ENCODE measurements around the gene IFIT1B.

Gene IFIT1B

DNA sequence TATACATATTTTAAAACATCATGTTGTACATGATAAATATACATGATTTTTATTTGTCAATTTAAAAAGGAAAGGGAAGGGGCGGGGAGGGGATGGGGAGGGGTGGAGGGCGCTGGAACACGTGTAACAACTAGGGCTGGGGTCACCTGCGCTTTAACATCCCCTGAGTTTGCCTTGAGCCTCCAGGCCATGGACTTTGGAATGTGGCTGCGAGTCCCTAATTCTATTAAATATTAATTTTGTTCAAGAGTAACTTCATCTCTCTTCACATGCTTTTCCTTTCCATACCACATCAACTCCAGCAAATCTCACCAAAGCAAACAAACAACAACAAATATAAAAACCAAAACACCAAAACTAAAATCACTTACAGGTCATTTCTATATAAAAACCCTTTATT lies 47.1 kb downstream of the IFIT1B start:
- no peaks in the 10 kb centered on the region for H3K27me3 Mint-ChIP-seq
- intact Hi-C loops (cut with micrococcal nuclease) = loop anchor here (5.0 to 10.0 kb wide), 3 partner anchors 168 to 1430 kb away; partner anchors contain the start of genes HTR7 and KIF20B
- no peaks in the 10 kb centered on the region for H3K9me3 Mint-ChIP-seq
- no peak overlapping the region for H3K27ac Mint-ChIP-seq
- no peaks in the 10 kb centered on the region for H3K4me1 Mint-ChIP-seq (ENCODE audit: low read depth)
- no peak overlapping the region for H3K4me3 Mint-ChIP-seq
- peaks cover 6% of the 10 kb centered on the region for H3K36me3 Mint-ChIP-seq (ENCODE audit: low read depth)

DNA sequence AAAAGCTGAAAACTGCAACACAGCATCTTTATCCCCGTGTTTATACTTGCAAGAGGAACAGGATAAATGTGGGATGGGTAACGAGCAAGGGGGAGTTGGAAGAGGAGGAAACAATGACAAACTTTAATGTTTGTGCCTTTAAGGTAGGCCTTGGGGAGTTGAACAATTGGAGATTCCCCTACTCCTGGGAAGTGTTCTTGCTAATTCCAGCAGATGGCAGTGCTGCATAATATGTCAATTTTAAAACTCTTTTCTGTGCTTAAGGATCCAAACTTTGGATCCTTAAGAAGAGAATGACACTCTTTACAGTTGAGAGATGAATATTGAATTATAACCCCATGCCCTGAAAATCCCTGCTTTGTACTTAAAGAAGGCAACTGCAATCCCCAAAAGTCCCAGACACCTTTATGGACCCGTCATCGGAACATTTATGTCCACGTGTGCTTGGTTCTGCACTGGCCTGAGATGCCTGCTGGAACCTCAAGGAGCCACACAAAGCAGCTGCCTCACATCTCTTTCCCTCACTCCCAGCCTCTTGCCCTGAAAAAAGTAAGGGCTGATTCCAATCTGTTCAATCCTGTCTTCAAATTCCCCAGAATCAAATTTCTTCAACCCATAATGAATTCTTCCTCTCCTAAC lies 48.5 kb downstream of the IFIT1B start:
- Mint-ChIP-seq H3K27me3 (no peaks in the 10 kb centered on the region), H3K9me3 (no peaks in the 10 kb centered on the region), H3K36me3 (ENCODE audit: low read depth) (no peaks in the 10 kb centered on the region), H3K4me3 (no peak overlapping the region), H3K4me1 (ENCODE audit: low read depth) (no peaks in the 10 kb centered on the region), H3K27ac (no peak overlapping the region)
- intact Hi-C loops (cut with micrococcal nuclease) = loop anchor here (1.0 to 10.0 kb wide), 3 partner anchors 138 to 1428 kb away; partner anchors contain the start of genes HTR7 and KIF20B

DNA sequence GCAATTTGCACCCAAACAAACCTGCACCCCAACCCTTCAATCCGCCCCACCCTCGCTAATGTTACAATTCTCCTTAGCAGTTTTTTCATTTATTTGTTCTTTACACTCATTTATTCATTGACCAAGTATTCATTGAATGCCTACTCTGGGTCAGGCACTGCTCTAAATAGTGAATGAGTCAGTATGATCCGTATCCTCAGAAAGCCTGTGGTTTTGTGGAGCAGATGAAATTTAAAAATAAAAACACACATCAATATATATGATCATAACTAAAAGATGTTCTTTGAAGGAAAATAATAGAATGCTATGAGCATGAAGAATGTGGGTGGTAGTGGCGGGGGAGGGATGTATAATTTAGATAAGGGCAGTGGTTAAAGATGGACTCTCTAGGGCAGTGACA lies 49.8 kb downstream of the IFIT1B start:
- Mint-ChIP-seq H3K36me3 (ENCODE audit: low read depth) (no peaks in the 10 kb centered on the region), H3K27ac (no peak overlapping the region), H3K4me1 (ENCODE audit: low read depth) (no peaks in the 10 kb centered on the region), H3K27me3 (no peaks in the 10 kb centered on the region), H3K9me3 (no peaks in the 10 kb centered on the region), H3K4me3 (no peak overlapping the region)
- intact Hi-C loops (cut with micrococcal nuclease) = loop anchor here (10.0 kb wide), 2 partner anchors 277 to 1427 kb away; partner anchors contain the start of genes HTR7 and KIF20B

DNA sequence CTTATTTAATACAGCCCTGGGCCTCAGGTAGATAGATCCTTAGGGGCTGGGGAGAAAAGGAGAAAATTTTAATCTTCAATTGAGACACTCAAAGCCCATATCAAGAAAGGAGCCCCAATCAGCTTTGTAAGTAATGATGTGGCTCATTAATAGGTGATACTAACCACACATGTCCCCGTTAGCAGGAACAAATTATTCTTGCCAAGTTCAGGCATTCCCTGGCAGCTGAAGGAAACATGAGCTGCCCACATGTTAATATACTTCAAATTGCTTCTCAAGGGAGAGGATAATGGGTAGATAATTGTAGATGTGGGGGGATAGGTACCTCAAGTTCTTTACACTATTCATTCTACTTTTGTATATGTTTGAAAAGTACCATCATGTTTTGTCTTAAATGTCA lies 51.0 kb downstream of the IFIT1B start:
- H3K4me1 Mint-ChIP-seq (ENCODE audit: low read depth) = no peaks in the 10 kb centered on the region
- no peak overlapping the region for H3K4me3 Mint-ChIP-seq
- no peaks in the 10 kb centered on the region for H3K9me3 Mint-ChIP-seq
- H3K27ac Mint-ChIP-seq = no peak overlapping the region
- intact Hi-C loops (cut with micrococcal nuclease) = loop anchor here (10.0 kb wide), 2 partner anchors 276 to 1426 kb away; partner anchors contain the start of genes HTR7 and KIF20B
- H3K27me3 Mint-ChIP-seq = peaks cover 2% of the 10 kb centered on the region
- H3K36me3 Mint-ChIP-seq (ENCODE audit: low read depth) = no peaks in the 10 kb centered on the region

DNA sequence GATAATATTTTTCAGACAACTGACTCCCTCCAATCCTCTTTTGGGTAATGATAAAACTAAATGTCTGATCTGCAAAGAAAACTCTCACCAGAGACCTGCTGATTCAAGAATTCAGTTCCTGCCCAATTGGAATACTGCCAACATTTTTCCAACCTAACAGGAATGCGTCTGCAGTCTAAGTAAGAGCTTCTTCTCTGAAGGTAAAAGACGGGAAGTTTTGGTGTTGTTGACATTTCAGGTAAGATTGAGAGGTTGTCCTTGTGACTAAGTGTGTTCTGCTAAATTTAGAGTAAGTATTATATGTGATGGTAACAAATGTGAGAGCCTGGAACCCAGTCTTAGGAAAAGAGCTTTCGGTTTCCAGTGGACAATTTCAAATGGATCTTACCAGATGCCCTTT lies 54.1 kb downstream of the IFIT1B start:
- H3K9me3 Mint-ChIP-seq = no peaks in the 10 kb centered on the region
- intact Hi-C loops (cut with micrococcal nuclease) = no loop called here
- no peak overlapping the region for H3K4me3 Mint-ChIP-seq
- H3K4me1 Mint-ChIP-seq (ENCODE audit: low read depth) = no peaks in the 10 kb centered on the region
- no peak overlapping the region for H3K27ac Mint-ChIP-seq
- peaks cover 7% of the 10 kb centered on the region for H3K27me3 Mint-ChIP-seq
- no peaks in the 10 kb centered on the region for H3K36me3 Mint-ChIP-seq (ENCODE audit: low read depth)
